ENCODE measurements around the gene CKAP2.
A peak's percentile ranks its signal among the peaks of the same experiment; 100 is the strongest.
"Not testable (repeated sequence)": the region's sequence is repeated elsewhere in the genome, so short reads cannot be mapped to it uniquely, and the experiment has no call there.

CKAP2 gene

DNA sequence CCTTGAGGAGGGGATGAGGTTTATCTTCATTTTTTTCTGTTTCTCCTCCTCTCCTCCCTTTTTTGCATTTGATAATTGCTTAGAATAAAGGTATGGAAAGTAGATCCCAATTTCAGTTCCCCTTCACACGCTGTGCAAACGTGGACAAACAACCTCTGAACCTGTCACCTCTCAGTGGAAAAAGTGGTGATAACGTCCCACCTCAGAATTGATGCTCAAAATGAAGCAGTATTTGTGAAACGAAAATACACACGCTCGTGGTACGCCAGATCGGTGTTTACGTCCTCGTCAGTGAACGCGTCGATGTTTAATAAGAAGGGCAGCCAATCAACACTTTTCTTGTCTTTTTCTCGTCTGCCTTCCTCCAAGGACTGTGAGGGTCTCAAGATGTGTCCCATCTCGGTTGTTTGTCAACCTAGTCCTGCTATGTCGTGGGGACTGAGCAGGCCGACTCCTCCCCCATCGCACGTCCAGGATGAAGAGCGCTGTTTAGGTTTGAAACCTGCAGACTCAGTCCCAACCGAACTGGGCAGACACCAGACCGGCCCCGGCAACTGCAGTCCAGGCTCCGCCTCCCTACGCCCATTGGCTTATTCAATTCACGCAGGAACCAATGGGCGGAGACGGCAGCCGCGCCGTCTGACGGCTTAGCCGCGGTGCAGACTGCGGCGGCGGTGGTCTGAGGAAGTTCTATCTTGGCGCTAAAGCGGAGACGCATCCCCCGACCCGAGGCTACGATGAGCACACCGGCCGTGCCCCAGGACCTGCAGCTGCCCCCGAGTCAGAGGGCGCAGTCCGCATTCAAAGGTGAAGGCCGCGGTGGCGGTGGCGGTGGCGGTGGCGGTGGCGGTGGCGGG, at the start of gene CKAP2:
CKAP2 (plus strand) TSS at position 659 of the 857 bp plus-strand sequence; CDS start at position 738, 79 bp downstream.
- peak; percentile 92 for DNase-seq

GRCh38 chr13:52405767-52406494, 49.3 kb upstream of the CKAP2 start, which contains the start of gene THSD1:
Gene THSD1, minus strand, starts transcription at chr13:52406172. Its CDS starts 3,572 bp downstream, at chr13:52402600.
- peak; percentile 11 for DNase-seq

- DNase-seq = no peak
Observed at GRCh38 chr13:52406629-52407028, 48.6 kb upstream of the CKAP2 start.

DNA sequence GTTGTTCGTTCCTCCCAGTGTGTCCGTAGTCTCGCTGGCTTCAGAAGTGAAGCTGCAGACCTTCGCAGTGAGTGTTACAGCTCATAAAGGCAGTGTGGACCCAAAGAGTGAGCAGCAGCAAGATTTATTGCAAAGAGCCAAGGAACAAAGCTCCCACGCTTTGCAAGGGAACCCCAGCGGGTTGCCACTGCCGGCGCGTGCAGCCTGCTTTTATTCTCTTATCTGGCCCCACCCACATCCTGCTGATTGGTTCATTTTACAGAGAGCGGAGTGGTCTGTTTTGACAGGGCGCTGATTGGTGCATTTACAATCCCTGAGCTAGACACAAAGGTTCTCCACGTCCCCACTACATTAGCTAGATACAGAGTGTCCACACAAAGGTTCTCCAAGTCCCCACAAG, 47.8 kb upstream of the CKAP2 start:
- not testable (repeated sequence) for DNase-seq

DNA sequence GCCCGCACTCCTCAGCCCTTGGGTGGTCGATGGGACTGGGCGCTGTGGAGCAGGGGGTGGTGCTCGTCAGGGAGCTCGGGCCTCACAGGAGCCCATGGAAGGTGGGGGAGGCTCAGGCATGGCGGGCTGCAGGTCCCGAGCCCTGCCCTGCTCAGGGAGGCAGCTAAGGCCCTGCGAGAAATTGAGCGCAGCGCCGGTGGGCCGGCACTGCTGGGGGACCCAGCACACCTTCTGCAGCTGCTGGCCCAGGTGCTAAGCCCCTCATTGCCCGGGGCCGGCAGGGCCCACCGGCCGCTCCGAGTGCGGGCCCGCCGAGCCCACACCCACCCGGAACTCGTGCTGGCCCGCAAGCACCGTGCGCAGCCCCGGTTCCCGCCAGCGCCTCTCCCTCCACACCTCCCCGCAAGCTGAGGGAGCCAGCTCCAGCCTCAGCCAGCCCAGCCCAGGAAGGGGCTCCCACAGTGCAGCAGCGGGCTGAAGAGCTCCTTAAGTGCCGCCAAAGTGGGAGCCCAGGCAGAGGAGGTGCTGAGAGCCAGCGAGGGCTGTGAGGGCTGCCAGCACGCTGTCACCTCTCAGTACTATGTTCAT, 47.1 kb upstream of the CKAP2 start:
- DNase-seq = not testable (repeated sequence)

DNA sequence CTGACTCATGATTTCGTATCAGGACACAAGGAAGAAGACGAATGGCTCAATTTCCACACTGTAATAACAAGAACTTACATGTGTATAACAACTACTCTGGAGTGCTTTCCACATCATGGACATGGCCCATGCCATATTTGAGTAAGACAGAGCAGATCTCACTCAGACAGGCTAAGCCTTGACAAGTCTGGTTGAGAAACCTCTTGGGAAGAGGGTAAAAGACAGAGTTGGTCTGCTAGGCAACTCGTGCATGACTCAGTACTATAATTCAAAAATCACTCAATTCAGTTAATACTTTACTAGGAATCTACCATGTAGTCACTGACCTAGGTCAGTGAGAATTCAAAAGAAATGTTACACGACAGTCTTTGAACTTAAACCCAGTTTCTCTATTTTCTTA, 43.6 kb upstream of the CKAP2 start:
- no peak for DNase-seq

DNA sequence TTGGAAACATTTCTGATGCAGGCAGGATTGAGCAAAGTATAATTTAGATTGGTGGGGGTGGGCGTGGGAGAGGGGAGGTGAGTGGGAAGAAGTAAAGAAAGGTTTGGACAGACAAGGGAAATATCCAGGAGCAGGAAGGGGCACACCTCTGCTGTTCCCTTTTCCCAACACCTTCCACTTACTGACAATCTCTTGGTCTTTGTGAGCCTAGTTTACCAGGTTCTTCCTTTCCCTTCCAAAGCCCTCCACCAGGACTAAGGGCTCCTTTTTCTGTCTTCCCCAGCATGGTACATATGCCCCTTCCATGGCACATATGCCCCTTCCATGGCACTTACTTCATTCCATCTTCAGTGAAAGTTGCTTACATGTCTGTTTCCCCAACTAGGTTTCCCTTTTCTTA, 43.1 kb upstream of the CKAP2 start:
- no peak for DNase-seq

DNA sequence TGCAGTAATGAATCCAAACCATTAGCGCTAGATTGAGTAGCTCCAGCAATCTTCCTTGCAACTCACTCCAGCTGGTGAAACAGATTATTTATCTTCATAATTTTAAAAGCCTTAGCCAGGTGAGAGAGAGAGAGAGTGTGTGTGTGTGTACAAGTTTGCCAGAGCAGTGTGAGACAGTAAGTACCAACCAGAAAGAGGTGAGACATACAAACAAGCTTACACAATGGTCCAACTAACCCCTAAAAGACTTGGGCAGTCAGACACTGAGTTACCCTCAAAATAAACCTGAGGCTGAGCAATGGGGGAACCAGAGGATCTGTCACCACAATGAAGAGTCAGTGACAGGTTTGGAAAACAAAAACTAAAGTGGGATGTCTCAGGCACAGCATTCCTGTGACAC, 41.2 kb upstream of the CKAP2 start:
- DNase-seq = no peak

DNA sequence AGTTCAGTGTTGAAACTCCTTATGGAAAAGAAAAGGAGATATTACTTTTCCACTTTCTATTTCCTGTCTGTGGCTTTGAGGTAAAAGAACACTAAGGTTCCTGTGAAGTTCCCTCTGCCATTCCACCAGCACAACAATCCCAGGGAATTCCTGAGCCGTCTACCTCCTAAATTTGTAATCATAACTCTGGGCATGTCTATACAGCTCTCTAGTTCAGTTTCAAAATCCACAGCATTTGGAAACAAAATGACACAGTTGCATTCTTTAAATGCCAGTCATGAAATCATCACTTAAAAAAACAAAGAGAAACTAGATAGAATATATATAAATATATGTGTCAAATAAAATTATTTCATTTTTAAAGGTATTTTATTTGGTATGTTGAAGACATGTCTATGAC, 40.3 kb upstream of the CKAP2 start:
- no peak for DNase-seq

GRCh38 chr13:52419080-52419479, 36.2 kb upstream of the CKAP2 start:
- no peak for DNase-seq

- DNase-seq = no peak
Observed at GRCh38 chr13:52421216-52421615, 34.1 kb upstream of the CKAP2 start.

GRCh38 chr13:52428295-52428694, 27.0 kb upstream of the CKAP2 start:
- DNase-seq = no peak

- DNase-seq = no peak
Observed at GRCh38 chr13:52432456-52432855, 22.8 kb upstream of the CKAP2 start.

DNA sequence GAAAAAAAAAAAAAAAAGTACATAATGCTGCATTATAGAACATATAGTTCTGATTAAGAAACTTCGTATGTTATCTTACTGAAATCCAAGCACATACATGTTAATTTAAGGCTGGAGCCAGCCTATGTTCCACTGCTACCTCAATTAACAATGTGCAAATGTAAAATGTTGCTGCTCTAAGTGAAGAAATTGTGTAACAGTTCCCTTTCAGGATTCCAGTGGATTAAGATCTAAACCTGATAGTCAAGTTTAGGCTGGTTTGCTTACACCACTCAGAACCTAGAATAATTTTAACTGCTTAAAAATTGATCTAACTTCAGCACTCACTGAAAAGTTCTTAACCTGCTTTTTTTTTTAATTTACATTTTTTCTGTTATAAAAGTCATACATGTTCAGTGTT, 9.0 kb upstream of the CKAP2 start:
- no peak for DNase-seq

GRCh38 chr13:52447354-52447753, 7.9 kb upstream of the CKAP2 start:
- DNase-seq = no peak

- no peak for DNase-seq
Observed at GRCh38 chr13:52447815-52448552, 7.3 kb upstream of the CKAP2 start.

DNA sequence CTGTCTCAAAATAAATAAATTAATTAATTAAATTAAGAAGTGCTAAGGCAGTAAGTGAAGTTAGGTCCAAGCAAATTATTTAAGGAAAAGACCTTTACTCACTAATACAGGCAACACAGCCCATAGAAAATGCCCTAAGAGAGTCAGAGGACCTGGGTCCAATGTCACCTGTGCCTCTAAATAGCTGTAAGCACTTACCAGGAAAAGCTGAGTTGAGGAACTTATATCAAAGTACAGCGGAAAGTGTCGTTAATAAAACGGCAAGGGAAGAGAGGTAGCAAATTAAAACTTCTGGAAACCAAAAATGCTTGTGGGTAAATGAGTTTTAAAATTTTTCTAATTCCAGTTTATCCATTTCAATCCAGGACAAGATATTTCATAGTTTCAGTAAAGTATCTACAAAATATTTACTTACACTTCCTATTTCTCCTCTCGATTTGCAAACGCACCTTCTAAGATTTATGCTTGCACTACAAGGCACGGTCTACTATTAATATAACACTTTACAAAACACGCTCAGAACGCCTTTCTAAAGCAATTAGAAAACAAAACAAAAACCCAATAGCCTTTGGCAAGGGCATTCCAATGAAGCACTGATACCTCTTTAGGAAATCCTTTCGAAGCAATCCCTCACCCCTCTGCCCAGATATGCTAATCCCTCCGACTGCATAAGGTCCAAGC, 5.8 kb upstream of the CKAP2 start:
- DNase-seq = no peak

- DNase-seq = peak; percentile 95
Observed at GRCh38 chr13:52450012-52450792, 5.1 kb upstream of the CKAP2 start, which contains the start of gene VPS36. Gene VPS36, minus strand, starts transcription at chr13:52450634. Its CDS starts 40 bp downstream, at chr13:52450594.

- DNase-seq = no peak
Observed at GRCh38 chr13:52450793-52451116, 4.5 kb upstream of the CKAP2 start.

GRCh38 chr13:52451135-52451804, 4.0 kb upstream of the CKAP2 start:
- no peak for DNase-seq

GRCh38 chr13:52452470-52452869, 2.8 kb upstream of the CKAP2 start:
- DNase-seq = no peak

All from activated gamma-delta T cell treated with Interleukin-2 at 50 U/mL for 16 hours (primary cell).